ENCODE data around the gene ARHGAP24. TPM values are rescaled to one million over a fixed set of nuclear protein-coding genes. Genes with fewer than 3 reads are reported as not detected.

The ARHGAP24 gene
- total and polyA plus RNA-seq, 2 donors (not counting 3 experiments of a cell fraction or from before 2014, with no cell fraction given), result 52.1 to 79.4 TPM

DNA sequence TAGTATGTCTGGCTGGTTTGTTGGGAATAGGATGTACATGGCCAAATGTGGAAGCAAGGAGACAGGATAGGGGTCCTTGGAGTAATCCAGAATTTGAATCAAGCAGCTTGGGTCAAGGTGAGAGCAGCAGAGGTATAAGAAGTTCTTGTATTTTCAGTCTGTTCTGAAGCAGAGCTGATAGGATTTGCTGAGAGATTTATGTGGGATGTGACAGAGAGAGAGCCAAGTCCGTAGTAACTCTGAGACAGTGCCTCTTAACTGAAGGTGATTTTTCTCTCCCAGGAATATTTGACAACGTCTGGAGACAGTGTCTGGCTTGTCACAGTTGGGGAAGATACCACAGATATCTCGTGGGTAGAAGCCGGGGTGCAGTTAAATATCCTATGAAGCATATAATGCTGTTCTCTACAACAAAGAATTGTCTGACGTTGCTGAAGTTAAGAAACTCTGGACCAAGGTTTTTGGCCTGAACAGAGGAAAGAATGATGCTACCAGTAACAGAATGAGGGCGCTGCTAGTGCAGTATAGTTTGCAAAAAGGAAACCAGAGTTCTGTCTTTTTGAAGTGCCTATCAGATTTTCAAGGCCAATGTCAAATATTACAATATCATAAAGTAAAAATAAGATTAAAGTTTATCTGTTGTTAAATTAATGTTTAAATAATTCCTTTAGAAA lies 184.0 kb downstream of the ARHGAP24 start:
- CTCF ChIA-PET, result no interaction called here
- BruUV-seq (replicated peaks), result no TSS peak
- H3K9me1 ChIP-seq (replicated peaks; ENCODE audit: control insufficient read depth, extremely low read depth, insufficient read depth, low read length), result no peaks in the 10 kb centered on the region

More for the DNA sequence above, 184.0 kb downstream of the ARHGAP24 start:
- no peaks in the 10 kb centered on the region for H3K79me2 ChIP-seq (ENCODE audit: control insufficient read depth, insufficient read depth, low read length)
- H3K4me1 ChIP-seq (ENCODE audit: control insufficient read depth, extremely low read depth, insufficient read depth, low read length), result no peaks in the 10 kb centered on the region
- intact Hi-C loops (cut with micrococcal nuclease) (no loop called here), dilution Hi-C loops (cut with MboI; ENCODE audit: extremely low pct_ligation_motif_present, low sequenced_read_pairs) (no loop called here)
- no peak overlapping the region for H3K4me3 ChIP-seq (replicated peaks in 1 of 3; ENCODE audit: insufficient read depth in 1 of 3, low read depth in 1 of 3, low read length in 3 of 3)
- TF ChIP-seq, protein P1, sequence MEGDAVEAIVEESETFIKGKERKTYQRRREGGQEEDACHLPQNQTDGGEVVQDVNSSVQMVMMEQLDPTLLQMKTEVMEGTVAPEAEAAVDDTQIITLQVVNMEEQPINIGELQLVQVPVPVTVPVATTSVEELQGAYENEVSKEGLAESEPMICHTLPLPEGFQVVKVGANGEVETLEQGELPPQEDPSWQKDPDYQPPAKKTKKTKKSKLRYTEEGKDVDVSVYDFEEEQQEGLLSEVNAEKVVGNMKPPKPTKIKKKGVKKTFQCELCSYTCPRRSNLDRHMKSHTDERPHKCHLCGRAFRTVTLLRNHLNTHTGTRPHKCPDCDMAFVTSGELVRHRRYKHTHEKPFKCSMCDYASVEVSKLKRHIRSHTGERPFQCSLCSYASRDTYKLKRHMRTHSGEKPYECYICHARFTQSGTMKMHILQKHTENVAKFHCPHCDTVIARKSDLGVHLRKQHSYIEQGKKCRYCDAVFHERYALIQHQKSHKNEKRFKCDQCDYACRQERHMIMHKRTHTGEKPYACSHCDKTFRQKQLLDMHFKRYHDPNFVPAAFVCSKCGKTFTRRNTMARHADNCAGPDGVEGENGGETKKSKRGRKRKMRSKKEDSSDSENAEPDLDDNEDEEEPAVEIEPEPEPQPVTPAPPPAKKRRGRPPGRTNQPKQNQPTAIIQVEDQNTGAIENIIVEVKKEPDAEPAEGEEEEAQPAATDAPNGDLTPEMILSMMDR (IDR thresholded peaks at IDR 0.05; ENCODE audit: extremely low read depth in 1 of 2, insufficient read depth in 1 of 2, low read depth in 1 of 2, low read length in 2 of 2), result no peak
- TF ChIP-seq POLR2AphosphoS5 (IDR thresholded peaks at IDR 0.05; ENCODE audit: insufficient read depth, low read depth, low read length) (no peak), MYC (IDR thresholded peaks at IDR 0.05; ENCODE audit: low read depth, low read length) (no peak), POLR2A (IDR thresholded peaks at IDR 0.05; ENCODE audit: low read depth, low read length) (no peak), MAX (IDR thresholded peaks at IDR 0.05; ENCODE audit: insufficient read depth, insufficient read length) (no peak), EZH2 (IDR thresholded peaks at IDR 0.05; ENCODE audit: borderline replicate concordance, low read depth, low read length, severe bottlenecking) (no peak), GATA2 (IDR thresholded peaks at IDR 0.05; ENCODE audit: insufficient read depth, insufficient read length, low read depth, low read length) (no peak), FOS (IDR thresholded peaks at IDR 0.05; ENCODE audit: borderline replicate concordance, insufficient read depth, low read length) (no peak), JUN (IDR thresholded peaks at IDR 0.05; ENCODE audit: borderline replicate concordance, insufficient read depth, insufficient read length, low read depth) (no peak)
- H4K20me1 ChIP-seq (replicated peaks; ENCODE audit: control insufficient read depth, extremely low read depth, insufficient read depth, low read length), result no peaks in the 10 kb centered on the region
- FAIRE-seq (no peak), DNase-seq (ENCODE audit: low read depth, low spot score) (no peak)
- no peaks in the 10 kb centered on the region for H3K36me3 ChIP-seq (ENCODE audit: control insufficient read depth in 2 of 2, extremely low read depth in 1 of 2, insufficient read depth in 2 of 2, low read length in 2 of 2)
- no peak overlapping the region for H2AFZ ChIP-seq (ENCODE audit: low read depth, low read length)
- H3K9me3 ChIP-seq (replicated peaks; ENCODE audit: control insufficient read depth, insufficient read depth, low read length), result no peaks in the 10 kb centered on the region
- POLR2A ChIA-PET, result no interaction called here
- no peak overlapping the region for H3K4me2 ChIP-seq (ENCODE audit: insufficient read depth, low read length)
- no peaks in the 10 kb centered on the region for H3K27me3 ChIP-seq (ENCODE audit: control insufficient read depth in 2 of 2, insufficient read depth in 2 of 2, low read length in 2 of 2)
- no peak overlapping the region for H3K9ac ChIP-seq (replicated peaks; ENCODE audit: extremely low read depth, insufficient read depth, low read length)
- H3K27ac ChIP-seq (ENCODE audit: insufficient read depth, low read depth, low read length), result no peak overlapping the region

All from endothelial cell of umbilical vein (primary cell).